Inferior parietal cortex (tissue), 1 donor: ENCODE results near the gene HLA-DMB.
"Not testable (repeated sequence)": the region's sequence is repeated elsewhere in the genome, so short reads cannot be mapped to it uniquely, and the experiment has no call there.

Experiments
- DNase-seq: peaks from one replicate; pipeline ENCODE4 v3.0.0-alpha.2; 2016; ENCODE audit errors: extremely low spot score

Gene HLA-DMB

DNA sequence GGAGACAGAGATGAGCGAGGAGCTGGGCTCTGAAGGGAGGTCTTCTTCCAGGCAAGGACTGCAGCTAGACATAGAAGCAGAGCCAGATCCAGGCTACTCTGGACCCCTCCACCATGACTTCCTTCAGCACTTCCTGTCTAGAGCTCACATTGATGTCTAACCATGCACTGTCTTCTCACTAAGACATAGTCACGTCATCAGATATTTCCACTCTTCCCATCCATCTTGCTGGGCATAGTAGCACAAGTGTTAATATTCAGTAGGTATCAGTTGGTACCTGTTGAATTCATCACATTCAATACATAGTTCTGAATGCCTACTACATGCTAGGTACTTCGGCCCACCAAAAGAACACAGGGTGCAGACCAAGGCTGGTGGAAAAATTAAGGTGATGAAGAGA, 9.2 kb upstream of the HLA-DMB start:
- no peak for DNase-seq

DNA sequence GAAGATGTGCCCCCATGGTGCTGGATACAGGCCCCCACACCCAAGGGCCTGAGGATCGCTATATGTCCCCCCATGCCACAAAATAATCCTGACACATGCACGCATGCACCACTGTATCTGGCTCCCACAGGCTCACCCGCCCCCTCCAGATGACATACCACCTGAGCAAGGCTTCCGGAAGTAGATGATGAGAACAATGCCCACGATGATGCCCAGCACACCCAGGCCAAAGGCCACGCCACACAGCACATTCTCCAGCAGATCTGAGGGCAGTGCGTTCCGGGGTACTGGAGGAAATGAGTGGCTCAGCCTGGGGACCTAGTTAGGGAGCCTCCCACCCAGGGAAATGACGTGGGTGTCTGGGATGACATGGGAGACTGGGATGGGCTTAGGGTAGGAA, 8.3 kb upstream of the HLA-DMB start:
- no peak for DNase-seq

DNA sequence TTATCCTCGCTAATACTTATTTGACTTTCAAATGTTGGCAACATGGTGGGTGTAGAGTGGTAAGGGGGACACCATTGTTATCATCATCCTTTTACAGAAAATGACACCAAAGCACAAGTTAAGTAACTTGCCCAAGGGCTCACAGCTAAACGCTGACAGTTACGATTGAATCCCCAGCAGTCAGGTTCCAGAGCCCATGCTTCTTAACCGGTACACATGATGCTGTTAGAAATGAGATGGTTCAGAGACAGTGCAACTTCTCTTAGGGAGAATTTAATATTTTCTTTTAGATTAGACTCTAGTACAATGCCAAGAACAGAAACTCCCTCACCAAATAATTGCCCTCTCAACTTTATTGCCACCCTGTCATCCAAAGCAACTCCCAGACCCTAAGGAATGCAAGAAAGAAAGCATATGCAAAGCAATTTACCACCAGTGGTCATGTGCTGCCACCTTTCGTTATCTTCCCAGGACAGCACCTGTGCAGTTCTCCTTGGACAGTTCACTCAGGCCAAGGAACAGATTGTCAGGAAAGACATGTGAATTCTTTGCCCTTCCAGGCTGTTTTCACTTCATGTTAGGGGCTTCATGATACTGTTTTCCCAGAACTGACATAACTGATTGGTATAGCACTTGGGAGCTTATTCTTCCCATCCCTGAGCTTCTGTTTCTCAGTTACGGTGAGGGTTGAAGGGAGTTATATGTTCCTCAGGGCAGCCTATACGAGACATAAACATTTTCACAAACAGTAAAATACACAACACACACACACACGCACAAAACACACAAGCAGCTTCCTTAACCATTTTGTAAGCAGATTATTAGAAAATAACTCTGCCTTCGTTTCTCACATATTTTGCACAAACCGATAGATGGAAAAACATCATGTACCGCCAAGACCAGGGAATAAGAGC, 7.0 kb upstream of the HLA-DMB start:
- DNase-seq = no peak

DNA sequence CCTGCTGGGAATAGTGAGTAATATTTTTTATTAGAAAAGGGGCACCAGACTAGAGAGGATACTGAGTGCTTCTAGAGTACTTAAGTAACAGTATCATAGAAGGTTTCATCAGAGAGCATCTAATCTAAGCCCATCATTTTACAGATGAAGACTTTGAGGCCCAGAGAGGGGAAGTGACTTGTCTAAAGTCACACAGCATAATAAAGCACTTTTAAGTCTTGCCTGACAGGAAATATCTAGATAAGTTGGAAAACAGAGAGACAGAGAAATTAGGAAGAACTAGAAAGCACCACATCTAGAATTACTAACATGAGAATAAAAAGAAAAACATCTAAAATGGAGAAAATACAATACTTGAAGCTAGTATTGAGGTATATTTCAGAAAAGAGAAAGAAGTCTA, 6.1 kb upstream of the HLA-DMB start:
- DNase-seq = no peak

DNA sequence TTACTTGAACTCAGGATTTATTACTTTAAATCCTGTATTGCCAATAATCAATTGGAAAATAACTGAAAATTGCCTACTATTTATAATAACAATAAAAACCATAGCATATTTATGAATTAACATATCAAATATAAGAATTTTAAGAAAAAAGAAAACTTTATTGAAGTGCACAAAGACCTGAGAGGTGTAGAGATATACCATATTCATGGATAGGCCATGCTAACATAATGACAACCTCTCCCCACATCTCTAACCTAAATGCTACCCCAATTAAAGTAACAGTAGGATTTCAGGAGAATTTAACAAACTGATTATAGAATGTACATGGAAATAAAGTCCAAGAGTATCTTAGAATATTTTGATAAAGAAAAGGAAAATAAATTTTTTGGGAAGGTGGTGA, 5.1 kb upstream of the HLA-DMB start:
- no peak for DNase-seq

DNA sequence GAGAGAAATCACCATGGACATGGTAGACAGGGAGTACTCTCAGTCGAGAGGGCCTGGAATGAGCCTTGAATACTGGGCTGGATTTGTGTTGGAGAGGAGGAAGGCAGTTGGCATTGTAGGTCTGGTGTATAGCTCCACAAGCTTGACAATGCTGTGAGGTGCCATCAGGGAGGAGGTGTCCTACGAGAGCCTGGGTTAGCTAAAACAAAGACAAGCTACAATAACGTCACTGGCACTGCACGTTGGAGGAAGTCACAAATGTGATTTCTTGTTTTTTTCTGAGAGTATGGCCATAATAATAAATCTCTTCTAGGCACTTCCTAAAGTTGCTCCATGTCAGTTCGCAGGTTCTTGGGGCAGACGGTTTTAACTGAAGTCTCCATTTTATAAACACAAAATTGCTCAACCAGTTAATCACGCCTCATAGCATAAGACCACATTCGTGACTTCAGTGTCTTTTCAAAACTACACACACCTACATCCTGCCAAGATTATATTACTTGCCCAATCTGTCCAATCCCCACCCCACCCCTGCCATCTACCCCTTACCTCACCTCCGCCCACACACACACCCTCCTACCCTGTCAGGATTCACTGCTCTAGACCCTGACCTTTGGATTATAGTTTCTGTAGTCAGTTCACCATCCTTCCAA, 4.4 kb upstream of the HLA-DMB start:
- DNase-seq = no peak

DNA sequence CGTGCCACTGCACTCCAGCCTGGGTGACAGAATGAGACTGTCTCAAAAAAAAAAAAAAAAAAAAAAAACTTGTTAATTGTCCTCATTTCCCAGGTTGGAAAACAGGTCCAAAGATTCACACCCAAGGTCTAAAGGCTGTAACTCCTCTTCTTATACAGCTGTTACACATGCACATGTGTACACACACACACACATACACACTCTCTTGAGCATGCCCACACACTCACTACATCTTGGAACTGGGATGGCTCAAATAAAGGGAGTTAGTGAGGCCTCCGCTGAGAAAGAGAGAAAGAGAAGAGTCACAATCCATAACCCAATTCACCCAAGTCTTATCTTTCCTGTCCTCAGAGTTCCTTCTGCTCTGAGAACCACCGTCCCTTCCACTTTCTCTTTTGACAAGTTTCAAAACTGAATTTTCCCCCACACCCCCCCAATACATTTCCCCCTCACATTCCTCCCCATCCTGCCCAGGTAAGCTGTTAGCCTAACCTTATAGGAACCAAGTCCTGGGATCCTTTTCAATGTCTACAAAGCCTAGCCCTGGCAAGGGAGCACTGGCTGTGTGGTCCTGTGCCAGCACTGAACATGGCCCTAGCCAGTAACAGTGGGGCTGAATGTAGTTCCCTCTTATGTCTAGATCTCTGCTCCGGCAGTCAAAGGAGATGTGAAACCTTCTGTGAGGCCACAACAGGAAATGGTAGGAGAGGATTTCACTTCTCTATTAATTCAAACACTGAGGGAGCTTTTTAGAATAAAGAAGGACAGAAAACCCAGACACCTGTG, 3.2 kb upstream of the HLA-DMB start:
- no peak for DNase-seq

DNA sequence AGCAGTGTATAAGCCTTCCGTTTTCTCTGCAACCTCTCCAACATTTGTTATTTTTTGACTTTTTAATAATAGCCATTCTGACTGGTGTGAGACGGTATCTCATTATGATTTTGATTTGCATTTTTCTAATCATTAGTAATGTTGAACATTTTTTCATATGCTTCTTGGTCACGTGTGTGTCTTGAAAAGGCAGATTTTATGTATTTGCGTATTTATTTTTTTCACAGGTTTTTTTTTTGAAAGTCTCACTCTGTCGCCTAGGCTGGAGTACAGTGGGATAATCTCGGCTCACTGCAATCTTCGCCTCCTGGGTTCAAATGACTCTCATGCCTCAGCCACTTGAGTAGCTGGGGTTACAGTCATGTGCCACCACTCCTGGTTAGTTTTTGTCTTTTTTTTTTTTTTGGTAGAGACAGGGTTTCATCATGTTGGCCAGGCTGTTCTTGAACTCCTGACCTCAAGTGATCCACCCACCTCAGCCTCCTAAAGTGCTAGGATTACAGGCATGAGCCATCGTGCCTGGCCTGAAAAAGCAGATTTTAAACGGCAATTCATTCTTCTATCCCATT, 1.8 kb upstream of the HLA-DMB start:
- not testable (repeated sequence) for DNase-seq

DNA sequence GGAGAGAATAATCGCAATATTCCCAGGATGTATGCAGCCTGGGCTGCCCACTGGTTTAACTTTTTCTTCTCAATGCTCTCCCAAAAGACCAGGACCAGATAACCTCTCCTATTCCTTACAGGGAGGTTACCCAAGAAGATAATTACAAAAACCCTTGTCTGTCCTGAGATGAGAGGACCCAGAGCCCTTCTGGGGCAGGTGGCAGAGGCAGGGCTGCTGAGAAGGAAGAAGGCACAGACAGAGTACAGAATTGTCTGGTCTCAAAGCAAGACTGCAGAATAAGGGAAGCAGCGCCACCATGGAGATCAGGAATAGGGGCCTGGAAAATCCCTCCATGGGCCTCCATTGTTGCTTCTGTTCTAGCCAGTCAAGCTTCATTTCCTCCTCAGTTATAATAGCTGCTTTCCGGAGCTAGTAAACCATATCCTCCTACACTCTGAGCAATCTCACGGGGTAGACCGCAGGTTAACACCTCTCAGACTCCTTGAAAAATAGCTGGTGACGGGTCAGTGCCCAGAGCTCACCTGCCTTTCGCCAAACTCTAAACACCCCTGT, 463 bp upstream of the HLA-DMB start:
- DNase-seq = no peak

DNA sequence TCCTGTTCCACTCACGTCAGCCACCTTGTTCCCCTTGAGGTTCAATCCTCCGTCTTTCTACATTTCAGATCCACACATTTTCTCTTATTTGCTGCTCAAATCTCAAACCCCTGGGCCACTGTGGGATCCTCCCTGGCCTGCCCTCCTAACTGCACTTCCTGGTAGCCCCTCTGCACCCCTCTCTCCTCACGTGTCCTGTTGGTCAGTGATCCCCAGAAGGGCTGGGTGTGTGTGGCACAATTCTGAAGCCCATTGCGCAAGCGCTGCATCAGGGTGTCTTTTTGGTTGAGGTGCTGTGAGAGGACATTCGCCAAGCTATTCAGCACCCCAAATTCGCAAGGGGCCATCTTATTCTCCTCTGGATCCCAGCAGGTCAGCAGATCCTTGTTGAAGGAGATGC, 2.3 kb downstream of the HLA-DMB start:
- no peak for DNase-seq

DNA sequence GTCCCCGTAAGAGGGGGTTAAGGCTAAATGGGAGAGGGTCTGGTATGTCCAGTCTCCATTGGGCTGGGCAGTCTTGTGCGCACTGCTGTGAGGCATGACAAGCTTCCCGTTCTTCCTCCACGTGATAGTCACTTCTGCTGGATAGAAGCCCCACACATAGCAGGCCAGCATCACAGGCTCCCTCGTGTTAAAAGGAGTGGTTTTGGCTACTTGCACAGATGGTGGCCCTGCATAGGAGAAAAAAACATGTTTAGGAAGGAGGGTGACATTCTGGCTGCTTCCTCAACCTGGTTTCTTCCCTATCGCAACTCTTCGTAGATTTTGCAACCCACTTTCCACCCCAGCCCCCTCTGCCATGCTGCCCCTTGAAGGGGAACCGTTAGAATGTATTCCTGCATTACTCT, 3.6 kb downstream of the HLA-DMB start:
- DNase-seq = no peak

DNA sequence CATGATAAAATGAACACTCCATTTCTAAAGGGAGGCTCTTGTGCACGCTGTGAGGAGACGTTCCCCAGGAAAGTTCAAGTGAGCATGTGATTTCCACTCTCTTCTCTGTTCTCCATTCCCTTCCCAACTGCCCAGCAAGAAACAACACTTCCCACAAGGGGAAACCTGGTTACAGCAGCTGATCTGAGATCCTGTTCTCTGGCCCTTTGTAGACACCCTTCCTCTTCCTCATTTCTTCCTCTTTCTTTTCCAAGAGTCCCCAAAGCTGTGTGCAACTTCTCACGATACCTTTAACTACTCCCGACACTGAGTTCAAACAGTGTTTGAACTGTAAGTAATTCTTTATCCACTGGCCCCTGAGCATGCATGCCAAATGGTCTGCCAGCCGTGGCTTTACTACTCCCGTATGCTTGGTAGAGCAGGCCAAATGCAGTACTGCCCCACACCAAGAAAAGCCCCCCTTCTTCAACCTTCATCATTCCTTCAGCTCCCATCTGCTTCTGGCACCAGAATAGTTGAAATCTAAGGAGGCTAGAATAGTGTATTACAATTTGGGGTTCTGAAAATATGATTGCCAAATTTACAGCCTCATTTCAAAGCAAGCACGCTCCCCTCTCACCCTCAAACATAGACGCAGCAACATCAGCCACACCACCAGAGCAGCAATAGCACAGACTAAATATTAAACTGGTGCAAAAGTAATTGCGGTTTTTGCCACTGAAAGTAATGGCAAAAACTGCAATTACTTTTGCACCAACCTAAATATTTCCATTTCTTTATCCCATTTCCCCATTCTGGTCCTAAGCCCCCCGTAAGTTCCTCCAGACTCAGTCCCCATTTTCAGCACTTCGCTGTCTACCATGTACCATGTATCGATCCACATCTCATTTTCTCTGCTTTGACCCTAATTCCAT, 4.3 kb downstream of the HLA-DMB start:
- no peak for DNase-seq

DNA sequence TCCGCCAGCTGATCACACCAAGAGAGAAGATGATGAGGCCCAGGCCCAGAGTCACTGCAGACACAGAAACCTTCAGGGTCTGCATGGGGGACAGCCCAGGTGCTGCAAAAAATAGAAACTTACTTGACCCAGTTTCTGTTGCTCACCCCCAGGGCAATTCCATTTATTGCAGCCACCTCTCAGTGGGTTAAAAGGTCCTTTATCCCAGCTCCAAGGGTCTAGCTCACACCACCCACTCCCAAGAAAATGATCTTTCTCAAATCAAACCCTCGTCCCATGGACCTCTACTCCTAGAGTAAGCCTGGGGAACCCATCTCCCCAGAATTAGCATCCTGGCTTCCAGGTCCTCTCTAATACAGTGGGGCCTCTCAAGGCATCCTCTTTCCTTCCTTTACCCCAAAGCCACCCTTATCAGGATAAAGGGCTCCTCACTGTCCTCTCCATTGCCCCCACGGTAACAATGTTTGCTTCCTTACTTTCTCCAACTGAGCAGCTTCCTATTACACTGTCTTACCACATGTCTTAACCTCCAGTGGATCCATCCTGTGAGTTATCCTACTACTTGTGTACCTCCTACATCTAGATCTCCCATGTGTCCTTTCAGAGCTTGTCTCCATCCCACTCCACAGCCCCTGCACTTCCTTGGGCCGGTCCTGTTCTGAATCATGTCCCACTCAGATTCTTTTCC, 5.1 kb downstream of the HLA-DMB start:
- DNase-seq = no peak

DNA sequence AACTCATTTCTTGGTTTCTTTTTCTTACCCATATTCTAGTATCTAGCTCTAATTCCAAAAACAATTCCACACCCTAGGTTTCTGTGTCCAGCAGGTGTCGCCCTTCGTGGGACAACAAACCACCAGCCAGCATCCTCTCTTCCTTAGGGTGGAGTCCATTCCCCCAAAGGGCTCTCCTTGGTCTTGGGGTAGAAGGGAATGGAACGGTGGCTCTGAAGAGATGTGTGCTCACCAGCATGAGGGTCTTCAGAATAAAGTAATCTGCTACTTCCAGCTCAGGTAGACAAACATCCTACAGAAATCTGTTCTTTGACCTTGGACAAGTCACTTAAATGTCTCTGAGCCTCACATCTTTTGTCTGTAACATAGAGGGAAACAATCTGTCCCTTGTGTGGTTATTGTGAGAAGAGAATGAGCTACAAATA, 7.2 kb downstream of the HLA-DMB start:
- peak; percentile 82 for DNase-seq

DNA sequence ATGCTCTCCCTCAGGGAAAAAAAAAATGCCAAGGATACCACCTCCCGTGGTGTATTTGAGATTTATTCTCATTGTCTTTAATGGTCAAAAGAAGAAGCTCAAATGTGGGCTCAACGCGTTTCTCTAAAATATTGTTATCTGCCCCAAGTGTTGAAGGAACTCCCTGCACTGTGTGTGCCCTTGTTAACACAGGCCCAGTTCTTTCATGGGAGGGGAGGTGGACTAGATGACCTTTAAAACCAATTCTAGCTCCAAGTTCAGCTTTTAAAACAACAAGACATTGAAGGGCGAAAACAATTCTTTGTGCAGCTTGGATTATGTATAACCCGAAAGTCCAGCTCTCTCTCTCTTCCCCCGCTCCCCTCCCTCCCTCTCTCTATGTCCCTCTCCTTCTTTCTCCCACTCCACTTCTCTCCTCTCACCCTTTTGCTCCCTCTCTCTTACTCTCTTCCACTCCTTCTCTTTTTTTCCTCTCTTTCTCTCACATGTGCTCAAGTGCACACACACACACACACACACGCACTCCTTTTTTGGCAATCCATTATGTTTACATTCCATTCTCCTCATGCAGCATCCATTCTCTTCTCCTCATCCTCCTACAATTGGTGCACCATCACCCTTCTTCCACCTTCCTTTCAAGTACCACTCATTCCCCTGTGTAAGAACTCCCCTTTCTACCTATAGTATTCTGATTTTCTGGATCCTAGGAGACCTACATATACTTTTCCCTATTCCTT, 8.5 kb downstream of the HLA-DMB start:
- no peak for DNase-seq

DNA sequence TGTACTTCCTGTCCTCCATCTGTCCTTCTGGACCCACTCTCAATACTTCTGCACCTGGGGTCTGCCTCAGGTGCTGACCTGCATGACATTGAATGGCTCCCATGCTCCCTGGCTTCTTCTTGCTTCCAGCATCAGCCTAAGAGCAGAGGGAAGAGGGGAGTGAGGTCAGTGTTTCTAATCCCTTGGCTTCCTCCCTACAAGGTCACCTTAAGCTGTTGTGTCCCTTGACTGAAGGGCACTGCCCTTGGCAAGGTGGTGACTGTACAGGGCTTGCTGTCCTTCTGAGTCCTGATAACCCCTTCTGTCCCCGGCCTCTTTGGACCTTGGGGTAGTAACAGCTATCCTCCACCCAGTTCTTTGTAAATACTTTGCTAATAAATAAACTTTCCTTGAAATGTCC, 9.6 kb downstream of the HLA-DMB start:
- no peak for DNase-seq

DNA sequence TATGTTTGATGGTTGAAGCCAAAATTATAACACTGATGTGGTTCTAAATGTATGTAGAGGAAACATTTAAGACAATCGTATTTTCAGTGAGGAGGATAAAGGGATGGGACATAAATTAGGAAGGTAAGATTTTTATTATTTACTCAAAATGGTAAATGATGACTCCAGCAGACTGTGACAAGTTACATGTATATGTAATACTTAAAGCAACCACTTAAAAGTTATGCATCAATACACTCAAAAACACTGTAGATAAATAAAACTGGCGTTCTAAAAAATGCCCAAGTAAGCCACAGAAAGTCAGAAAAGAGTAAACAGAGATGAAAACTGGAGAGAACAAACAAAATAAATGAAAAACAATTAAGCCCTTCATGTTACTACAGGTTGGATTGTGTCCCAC, 18.7 kb downstream of the HLA-DMB start:
- no peak for DNase-seq

DNA sequence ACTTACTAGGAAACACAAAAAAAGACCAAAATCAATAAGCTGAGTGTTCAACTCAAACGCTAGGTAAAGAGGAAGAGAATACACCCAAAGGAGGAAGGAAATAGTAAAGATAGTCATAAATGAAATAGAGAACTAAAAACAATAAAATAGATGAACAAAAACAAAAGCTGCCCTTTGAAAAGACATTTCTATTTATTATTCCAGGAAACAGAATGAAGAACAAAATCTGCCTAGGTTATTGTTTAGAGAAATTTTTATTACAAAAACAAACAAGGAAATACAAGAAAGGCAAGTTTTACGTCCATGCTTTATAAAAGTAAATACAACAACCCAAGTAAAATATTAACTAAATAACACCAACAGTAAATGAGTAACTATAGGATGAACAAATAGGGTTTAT, 20.1 kb downstream of the HLA-DMB start:
- no peak for DNase-seq

DNA sequence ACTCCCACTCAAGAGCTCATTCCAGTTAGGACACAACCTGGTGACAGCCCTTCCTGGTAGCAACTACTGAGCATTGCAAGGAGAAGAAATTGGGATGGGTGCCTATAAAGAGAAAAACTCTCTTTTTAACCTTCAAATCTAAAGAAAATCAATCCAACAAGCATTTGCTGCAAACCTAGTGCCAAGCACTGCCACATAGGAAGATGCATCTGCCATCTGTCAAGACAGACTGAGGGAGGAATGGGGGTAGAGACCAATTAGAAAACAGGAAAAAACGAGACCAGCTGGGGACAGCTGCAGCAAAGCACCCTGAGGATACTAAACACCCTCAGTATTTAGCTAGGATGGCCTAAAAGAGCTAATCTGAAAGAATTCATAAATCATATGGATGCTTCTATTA, 27.9 kb downstream of the HLA-DMB start:
- no peak for DNase-seq
